Skeletal muscle satellite cell (primary cell): ENCODE data around the gene ABTB2.
A peak's percentile ranks its signal among the peaks of the same experiment; 100 is the strongest.
"Not testable (repeated sequence)": the region's sequence is repeated elsewhere in the genome, so short reads cannot be mapped to it uniquely, and the experiment has no call there.

Experiments
- H3K27me3 ChIP-seq: 2 replicates; pipeline ENCODE4 v1.7.0; 2013; ENCODE audit warnings: low read length; ENCODE audit not compliant: control insufficient read depth, insufficient read depth
- H3K36me3 ChIP-seq: 2 replicates; pipeline ENCODE4 v1.7.0; 2013; ENCODE audit warnings: mild to moderate bottlenecking, control low read depth, low read length; ENCODE audit not compliant: insufficient read depth
- H3K4me1 ChIP-seq: 2 replicates; pipeline ENCODE4 v1.7.0; 2013; ENCODE audit warnings: low read length; ENCODE audit not compliant: control insufficient read depth, insufficient read depth
- H3K4me2 ChIP-seq: 2 replicates; pipeline ENCODE4 v1.7.0; 2013; ENCODE audit warnings: mild to moderate bottlenecking, low read length
- H3K4me3 ChIP-seq: 2 replicates; pipeline ENCODE4 v1.7.0; 2013; ENCODE audit warnings: low read length
- H3K9ac ChIP-seq: 2 replicates; pipeline ENCODE4 v1.7.0; 2013; ENCODE audit warnings: mild to moderate bottlenecking, low read depth, low read length, moderate library complexity
- H3K9me3 ChIP-seq: replicated peaks from 2 replicates; pipeline ENCODE4 v1.7.0; 2013; ENCODE audit warnings: mild to moderate bottlenecking, control low read depth, low read length

The ABTB2 gene

DNA sequence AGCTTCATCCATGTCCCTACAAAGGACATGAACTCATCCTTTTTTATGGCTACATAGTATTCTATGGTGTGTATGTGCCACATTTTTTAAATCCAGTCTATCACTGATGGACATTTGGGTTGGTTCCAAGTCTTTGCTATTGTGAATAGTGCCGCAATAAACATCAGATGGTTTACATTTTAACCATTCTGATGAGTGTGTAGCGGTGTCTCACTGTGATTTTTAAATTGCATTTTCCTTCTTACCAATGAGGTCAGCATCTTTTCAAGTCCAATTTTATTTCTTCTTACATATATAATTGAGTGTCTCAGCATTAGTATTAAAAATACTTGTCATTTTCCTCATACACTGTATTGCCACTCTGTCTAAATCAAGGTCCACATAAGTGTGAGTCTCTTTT lies 28.5 kb upstream of the ABTB2 start:
- H3K9me3 ChIP-seq, H3K4me1 ChIP-seq, H3K4me2 ChIP-seq, H3K9ac ChIP-seq, H3K36me3 ChIP-seq, H3K4me3 ChIP-seq: not testable (repeated sequence)
- peaks cover 40% of the 10 kb centered on the region for H3K27me3 ChIP-seq

DNA sequence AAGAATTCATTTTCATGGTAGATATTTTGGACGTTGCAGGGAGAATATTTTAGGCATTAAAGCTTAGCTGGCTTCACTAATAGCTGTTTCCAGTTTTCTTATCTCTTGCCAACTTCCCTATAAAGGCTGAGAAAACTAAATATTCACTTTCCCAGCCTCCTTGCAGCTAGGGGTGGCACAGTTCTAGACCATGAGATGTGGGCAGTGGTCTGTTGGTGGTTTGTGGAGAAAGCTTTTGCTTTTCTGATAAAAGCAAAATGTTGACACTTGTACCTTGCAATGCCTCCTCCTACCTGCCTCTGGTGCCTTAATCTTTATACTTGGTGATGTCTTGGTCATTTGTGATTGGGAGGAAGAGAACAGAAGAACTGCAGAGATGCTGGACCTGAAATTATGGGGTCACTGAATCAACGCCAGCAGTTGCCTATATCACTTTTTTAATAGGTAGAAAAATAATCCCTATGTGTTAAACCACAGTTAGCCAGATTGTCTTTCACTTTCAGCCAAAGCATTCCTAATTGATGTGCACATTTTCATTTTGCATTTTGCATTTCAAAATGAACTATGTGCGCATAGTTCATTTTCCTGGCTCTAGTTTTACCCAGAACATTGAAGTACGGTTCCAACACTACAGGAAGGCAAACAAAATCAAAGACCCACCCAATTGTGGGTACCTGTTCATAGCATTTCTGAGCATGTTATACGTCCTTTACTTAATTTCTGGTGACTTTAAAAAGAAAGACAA lies 24.9 kb upstream of the ABTB2 start:
- no peak overlapping the region for H3K4me3 ChIP-seq
- H3K9ac ChIP-seq, result no peak overlapping the region
- no peak overlapping the region for H3K4me2 ChIP-seq
- H3K9me3 ChIP-seq, result peaks cover 5% of the 10 kb centered on the region
- no peaks in the 10 kb centered on the region for H3K36me3 ChIP-seq
- peaks cover 23% of the 10 kb centered on the region for H3K4me1 ChIP-seq
- H3K27me3 ChIP-seq, result peaks cover 14% of the 10 kb centered on the region

GRCh38 chr11:34381775-34382174 lies 24.0 kb upstream of the ABTB2 start:
- H3K9ac ChIP-seq, result no peak overlapping the region
- no peak overlapping the region for H3K4me3 ChIP-seq
- no peak overlapping the region for H3K4me2 ChIP-seq
- H3K4me1 ChIP-seq, result peaks cover 23% of the 10 kb centered on the region
- peaks cover 14% of the 10 kb centered on the region for H3K27me3 ChIP-seq
- no peaks in the 10 kb centered on the region for H3K36me3 ChIP-seq
- peaks cover 10% of the 10 kb centered on the region for H3K9me3 ChIP-seq

DNA sequence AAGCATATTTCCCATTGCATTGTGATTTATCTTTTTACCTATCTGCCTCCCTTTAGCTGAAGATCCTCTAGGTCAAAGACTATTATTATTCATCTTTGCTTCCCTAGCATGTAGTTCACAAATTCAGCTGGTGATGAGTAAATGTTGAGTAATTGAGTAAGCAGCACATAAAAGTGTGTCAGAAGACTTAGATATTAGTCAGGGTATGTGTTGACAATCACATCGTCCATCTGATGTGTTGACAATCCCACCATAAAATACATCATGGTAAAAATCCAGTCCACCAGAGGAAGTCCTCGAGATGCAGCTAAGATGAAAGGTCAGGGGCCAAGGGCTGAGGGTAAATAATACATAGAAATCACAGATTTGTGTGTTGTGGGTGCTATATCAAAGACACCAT lies 22.9 kb upstream of the ABTB2 start:
- Histone ChIP-seq H3K9me3 (peaks cover 10% of the 10 kb centered on the region), H3K9ac (no peak overlapping the region), H3K4me3 (no peak overlapping the region), H3K27me3 (peaks cover 14% of the 10 kb centered on the region), H3K36me3 (no peaks in the 10 kb centered on the region), H3K4me2 (no peak overlapping the region), H3K4me1 (peaks cover 23% of the 10 kb centered on the region)

- peaks cover 14% of the 10 kb centered on the region for H3K27me3 ChIP-seq
- H3K4me3 ChIP-seq, result no peak overlapping the region
- H3K9me3 ChIP-seq, result peaks cover 10% of the 10 kb centered on the region
These were observed 21.7 kb upstream of the ABTB2 start for GRCh38 chr11:34379539-34379938.

DNA sequence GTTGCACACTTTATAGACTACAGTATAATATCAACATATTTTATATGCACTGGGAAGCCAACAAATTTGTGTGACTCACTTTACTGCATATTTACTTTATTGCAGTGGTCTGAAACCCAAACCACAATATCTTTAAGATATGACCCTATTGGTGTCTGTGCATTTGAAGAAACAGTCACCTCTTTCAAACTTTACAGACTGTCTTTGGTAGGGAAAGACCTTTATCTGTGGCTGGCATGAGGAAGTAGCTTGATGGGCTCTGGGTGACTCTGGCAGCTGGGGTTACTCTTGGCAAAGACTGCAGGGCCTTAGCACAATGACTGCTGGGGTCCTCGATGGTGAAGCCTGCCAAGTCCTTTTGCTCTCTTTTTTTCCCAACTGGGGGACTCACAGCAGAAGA lies 21.3 kb upstream of the ABTB2 start:
- Histone ChIP-seq H3K4me2 (peak overlapping the region; percentile 36), H3K9me3 (peaks cover 10% of the 10 kb centered on the region), H3K27me3 (peaks cover 12% of the 10 kb centered on the region), H3K4me1 (peaks cover 23% of the 10 kb centered on the region), H3K4me3 (no peak overlapping the region), H3K9ac (no peak overlapping the region), H3K36me3 (no peaks in the 10 kb centered on the region)

More at GRCh38 chr11:34379539-34379938, 21.7 kb upstream of the ABTB2 start:
- Histone ChIP-seq H3K4me2 (peak overlapping the region; percentile 36), H3K36me3 (no peaks in the 10 kb centered on the region), H3K9ac (no peak overlapping the region), H3K4me1 (peaks cover 23% of the 10 kb centered on the region)

- no peak overlapping the region for H3K4me3 ChIP-seq
- H3K4me1 ChIP-seq, result peaks cover 15% of the 10 kb centered on the region
- no peak overlapping the region for H3K9ac ChIP-seq
- H3K4me2 ChIP-seq, result no peak overlapping the region
- peaks cover 8% of the 10 kb centered on the region for H3K27me3 ChIP-seq
- H3K36me3 ChIP-seq, result no peaks in the 10 kb centered on the region
- H3K9me3 ChIP-seq, result peaks cover 10% of the 10 kb centered on the region
These were observed 15.9 kb upstream of the ABTB2 start for GRCh38 chr11:34373727-34374126.

GRCh38 chr11:34366522-34366921 lies 8.7 kb upstream of the ABTB2 start:
- peaks cover 7% of the 10 kb centered on the region for H3K4me1 ChIP-seq

GRCh38 chr11:34364102-34364501 lies 6.3 kb upstream of the ABTB2 start:
- peaks cover 40% of the 10 kb centered on the region for H3K27me3 ChIP-seq
- H3K4me1 ChIP-seq, result peaks cover under 1% of the 10 kb centered on the region
- H3K4me3 ChIP-seq, result no peak overlapping the region
- no peaks in the 10 kb centered on the region for H3K9me3 ChIP-seq
- no peak overlapping the region for H3K9ac ChIP-seq
- no peak overlapping the region for H3K4me2 ChIP-seq
- no peaks in the 10 kb centered on the region for H3K36me3 ChIP-seq

More at GRCh38 chr11:34366522-34366921, 8.7 kb upstream of the ABTB2 start:
- Histone ChIP-seq H3K4me3 (no peak overlapping the region), H3K4me2 (no peak overlapping the region), H3K27me3 (peaks cover 36% of the 10 kb centered on the region), H3K36me3 (no peaks in the 10 kb centered on the region), H3K9ac (no peak overlapping the region), H3K9me3 (no peaks in the 10 kb centered on the region)

GRCh38 chr11:34363363-34364084 lies 5.7 kb upstream of the ABTB2 start:
- no peak overlapping the region for H3K4me2 ChIP-seq
- H3K36me3 ChIP-seq, result no peaks in the 10 kb centered on the region
- no peak overlapping the region for H3K4me3 ChIP-seq
- H3K9me3 ChIP-seq, result no peaks in the 10 kb centered on the region
- H3K9ac ChIP-seq, result no peak overlapping the region
- peaks cover 6% of the 10 kb centered on the region for H3K4me1 ChIP-seq
- H3K27me3 ChIP-seq, result peaks cover 39% of the 10 kb centered on the region

DNA sequence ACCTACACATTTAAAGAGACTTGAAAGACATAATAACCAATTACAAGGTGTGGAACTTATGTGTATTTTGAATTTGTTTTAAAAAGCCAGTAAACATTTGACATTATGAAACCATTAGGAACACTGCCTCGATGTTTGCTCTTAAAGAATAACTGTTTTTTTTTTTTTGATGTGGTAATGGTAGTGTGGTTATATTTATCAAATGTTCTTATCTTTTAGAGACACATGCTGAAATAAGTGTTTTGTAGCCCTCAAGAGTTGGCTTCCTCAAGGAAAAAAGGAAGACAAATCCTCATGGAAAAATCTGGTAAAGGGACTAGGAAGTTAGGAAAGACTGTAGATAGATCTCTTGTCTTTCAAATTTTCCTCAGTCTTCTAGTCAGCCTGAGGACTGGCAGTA lies 2.2 kb upstream of the ABTB2 start:
- Histone ChIP-seq H3K9me3 (no peaks in the 10 kb centered on the region), H3K36me3 (no peaks in the 10 kb centered on the region), H3K27me3 (peaks cover 35% of the 10 kb centered on the region), H3K4me3 (no peak overlapping the region), H3K4me1 (peaks cover 23% of the 10 kb centered on the region), H3K9ac (no peak overlapping the region), H3K4me2 (no peak overlapping the region)

DNA sequence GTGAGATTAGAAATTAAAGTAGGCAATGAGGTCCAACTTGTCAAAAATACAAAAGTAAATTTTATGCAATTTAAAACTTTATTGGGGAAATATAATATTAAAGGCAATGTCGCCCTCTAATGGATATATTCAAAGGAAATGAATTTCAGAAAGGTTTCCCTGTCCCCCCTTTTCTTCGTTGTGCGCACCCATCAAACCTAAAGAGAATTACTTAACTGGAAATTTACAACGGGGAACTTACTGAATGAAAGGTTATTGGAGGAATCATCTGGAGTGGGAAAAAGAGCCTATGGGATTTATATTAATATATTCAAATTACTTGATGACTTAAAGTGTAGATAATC lies 1.7 kb upstream of the ABTB2 start:
- Histone ChIP-seq H3K4me2 (peak overlapping the region; percentile 99), H3K4me3 (peak overlapping the region; percentile 72), H3K4me1 (peaks cover 28% of the 10 kb centered on the region), H3K27me3 (peaks cover 35% of the 10 kb centered on the region), H3K9me3 (no peaks in the 10 kb centered on the region), H3K9ac (no peak overlapping the region), H3K36me3 (no peaks in the 10 kb centered on the region)
